Measurements from ENCODE around the gene CASP2.

- TF ChIP-seq POLR2A (IDR thresholded peaks at IDR 0.05) = no peak
- no peak for TF ChIP-seq CTCF (IDR thresholded peaks at IDR 0.05 in 4 of 5, conservative IDR thresholded peaks at IDR 0.05 in 1 of 5)
These were observed 29.3 kb upstream of the CASP2 start for GRCh38 chr7:143258831-143259230.

Data from gastrocnemius medialis (tissue), 4 donors.